Choroid plexus epithelial cell (primary cell): ENCODE measurements around the gene WIPI1.

Source experiments
- DNase-seq: peaks from one replicate; pipeline ENCODE4 v3.0.0-alpha.2; 2010; ENCODE audit warnings: low read depth
- H3K4me3 ChIP-seq: 2 replicates; pipeline ENCODE4 v1.5.1; 2011; ENCODE audit warnings: low read depth, mild to moderate bottlenecking, control low read depth, low read length, moderate library complexity
- TF ChIP-seq, protein P1 (sequence below): conservative IDR thresholded peaks from 2 replicates; pipeline ENCODE4 v1.5.1; 2011; ENCODE audit warnings: low read depth, mild to moderate bottlenecking, control low read depth, inconsistent platforms, low read length, moderate library complexity

The WIPI1 gene

DNA sequence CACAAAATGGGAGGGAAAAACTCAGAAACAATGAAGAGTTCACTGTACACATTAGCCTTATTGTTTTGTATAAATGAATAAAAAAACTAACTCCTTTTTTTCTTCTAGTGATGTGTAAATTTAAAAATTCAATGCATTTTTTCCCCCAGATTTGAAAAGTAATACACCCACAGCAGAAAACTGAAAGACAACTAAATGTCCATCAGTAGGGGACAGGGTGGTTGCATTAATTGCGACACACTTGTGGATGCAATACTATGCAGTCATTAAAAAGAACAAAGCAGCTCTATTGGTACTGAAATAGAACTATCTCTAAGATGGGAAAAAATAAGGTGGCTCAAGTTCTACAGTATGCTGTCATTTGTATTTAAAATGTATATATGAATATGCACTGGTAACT lies 13.7 kb upstream of the WIPI1 start:
- H3K4me3 ChIP-seq: no peak overlapping the region
- no peak for DNase-seq
- TF ChIP-seq, protein P1, sequence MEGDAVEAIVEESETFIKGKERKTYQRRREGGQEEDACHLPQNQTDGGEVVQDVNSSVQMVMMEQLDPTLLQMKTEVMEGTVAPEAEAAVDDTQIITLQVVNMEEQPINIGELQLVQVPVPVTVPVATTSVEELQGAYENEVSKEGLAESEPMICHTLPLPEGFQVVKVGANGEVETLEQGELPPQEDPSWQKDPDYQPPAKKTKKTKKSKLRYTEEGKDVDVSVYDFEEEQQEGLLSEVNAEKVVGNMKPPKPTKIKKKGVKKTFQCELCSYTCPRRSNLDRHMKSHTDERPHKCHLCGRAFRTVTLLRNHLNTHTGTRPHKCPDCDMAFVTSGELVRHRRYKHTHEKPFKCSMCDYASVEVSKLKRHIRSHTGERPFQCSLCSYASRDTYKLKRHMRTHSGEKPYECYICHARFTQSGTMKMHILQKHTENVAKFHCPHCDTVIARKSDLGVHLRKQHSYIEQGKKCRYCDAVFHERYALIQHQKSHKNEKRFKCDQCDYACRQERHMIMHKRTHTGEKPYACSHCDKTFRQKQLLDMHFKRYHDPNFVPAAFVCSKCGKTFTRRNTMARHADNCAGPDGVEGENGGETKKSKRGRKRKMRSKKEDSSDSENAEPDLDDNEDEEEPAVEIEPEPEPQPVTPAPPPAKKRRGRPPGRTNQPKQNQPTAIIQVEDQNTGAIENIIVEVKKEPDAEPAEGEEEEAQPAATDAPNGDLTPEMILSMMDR: no peak

DNA sequence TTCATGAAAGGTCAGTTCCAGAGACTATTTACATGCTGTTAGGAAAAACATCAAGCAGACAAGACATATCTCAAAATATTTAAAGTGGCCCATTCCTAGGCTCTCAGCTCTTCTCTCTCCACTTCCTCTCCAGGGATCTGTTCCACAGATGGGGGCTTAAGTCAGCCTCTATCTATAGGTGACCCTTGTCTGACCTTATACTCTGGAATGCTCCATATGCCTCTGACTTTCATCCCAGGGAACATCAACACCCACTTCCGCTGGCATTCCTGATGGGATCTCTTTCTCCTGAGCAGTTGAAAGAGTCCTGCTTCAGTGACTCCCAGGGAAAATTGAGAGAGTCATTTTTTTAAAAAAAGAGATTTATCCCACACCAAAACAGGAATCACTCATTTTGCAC lies 11.5 kb upstream of the WIPI1 start:
- H3K4me3 ChIP-seq: no peak overlapping the region
- DNase-seq: no peak
- TF ChIP-seq, protein P1: no peak

DNA sequence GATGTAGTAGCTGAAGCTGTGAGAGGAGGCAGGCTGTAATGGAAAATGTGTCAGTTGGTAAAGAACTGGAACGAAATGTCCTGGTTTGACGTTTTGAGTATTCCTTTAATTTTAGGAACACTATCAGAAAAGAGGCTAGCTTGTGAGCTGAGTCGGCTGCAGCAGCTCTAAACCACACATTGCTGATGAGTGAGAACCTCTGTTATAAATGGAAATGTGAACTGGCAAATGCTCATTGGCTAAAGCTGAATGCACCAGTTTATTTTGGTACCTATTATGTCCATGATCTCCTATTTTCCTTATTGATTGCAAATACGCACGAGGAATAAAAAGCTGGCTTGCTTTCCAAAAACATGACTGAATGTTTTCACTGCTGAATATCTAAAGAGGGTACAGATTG lies 11.0 kb upstream of the WIPI1 start:
- H3K4me3 ChIP-seq: no peak overlapping the region
- peak; percentile 69 for DNase-seq
- TF ChIP-seq, protein P1: no peak

DNA sequence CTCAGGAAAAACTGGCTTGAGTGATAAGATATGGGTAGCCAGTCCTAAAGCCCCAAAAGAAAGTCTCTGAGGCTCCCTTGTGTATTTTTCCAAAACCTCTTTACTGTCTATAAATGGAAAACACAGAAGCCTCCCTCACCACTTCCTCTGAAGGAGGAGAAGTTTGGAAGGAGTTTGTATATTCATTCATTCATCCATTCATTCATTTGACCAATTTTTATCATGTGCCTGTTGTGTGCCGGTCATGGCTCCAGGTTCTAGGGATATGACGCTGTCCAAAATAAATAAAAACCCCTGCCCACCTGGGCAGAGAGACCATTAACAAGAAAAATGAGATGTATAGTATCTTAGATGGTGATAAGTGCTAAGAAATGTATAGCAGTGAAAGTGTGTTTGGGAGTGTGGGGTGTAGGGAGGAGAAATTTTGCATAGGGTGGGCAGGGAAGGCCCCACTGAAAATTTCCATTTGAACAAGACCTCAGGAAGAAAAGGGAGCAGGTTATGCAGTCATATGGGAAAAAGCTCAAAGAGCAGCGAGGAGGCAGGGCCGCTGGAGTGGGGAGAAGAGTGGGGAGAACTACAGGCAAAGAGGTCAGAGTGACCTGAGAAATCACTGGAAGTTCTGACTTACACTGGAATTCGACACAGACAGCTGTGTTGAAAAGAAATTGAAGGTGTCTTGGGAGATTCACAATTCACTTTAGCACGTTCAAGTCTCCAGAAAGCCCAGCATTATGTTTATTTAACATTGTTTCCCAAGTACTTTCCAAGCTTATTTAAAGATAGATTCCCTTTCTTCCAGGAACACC lies 6.1 kb upstream of the WIPI1 start:
- DNase-seq: no peak
- TF ChIP-seq, protein P1: no peak
- H3K4me3 ChIP-seq: no peak overlapping the region

DNA sequence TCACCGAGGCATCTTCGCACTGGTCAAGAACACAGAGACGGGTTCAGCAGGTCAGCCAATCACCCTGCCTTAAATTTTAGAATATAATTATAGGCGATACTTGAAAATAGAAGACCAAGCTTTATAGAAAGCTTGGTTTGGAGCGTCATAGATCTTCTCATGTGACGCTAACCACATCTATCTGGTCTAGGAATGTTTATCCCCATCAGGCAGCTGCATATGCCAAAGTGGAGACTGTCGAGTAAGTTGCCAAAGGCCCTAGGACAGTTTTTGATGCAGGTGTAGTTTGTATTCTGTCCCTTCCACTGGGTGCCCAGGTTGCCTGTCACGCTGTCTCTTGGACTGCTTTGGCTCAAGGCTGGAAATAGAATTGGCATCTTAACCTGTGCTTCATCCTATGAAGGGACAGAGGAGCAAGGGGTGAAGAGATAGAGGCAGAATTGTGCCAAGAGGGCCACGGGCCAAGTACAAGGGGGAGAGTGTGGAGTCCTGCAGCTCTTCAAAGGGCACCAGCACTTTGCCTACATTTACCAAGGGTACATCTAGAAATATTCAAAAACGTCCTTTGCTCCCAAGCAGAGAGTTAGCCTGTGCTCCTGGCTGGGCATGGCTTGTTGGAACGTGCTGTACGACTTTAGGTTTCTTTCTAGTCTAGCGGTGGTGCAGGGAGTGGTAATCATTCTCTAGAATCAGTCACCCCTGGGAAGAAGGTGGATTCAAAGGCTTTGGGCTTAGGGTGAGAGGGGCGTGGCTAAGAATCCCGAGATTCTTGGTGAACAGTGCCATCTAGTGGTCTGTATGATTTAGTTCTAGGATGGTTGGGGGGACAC lies 5.3 kb upstream of the WIPI1 start:
- DNase-seq: peak; percentile 91
- no peak overlapping the region for H3K4me3 ChIP-seq
- TF ChIP-seq, protein P1: peak; percentile 78

DNA sequence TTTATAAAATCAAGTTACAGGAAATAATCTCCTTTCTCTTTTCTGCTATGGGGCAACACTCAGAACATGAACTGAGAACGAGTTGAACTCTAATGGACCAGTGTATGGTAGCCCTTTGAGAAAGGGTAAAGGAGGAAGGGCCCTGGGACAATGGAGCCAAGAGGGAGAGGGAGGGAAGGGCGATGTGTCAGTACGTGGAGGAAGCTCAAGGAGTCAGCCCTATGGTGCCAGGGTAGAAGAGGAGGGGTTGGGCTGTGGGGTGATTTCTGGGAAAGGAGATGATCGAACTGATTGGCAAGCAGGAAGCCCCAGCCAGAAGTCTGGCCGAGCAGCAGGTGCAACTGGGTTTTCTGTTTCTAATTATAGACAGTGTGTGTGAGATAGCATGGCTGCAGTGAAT lies 4.3 kb upstream of the WIPI1 start:
- H3K4me3 ChIP-seq: no peak overlapping the region
- no peak for DNase-seq
- TF ChIP-seq, protein P1: no peak

DNA sequence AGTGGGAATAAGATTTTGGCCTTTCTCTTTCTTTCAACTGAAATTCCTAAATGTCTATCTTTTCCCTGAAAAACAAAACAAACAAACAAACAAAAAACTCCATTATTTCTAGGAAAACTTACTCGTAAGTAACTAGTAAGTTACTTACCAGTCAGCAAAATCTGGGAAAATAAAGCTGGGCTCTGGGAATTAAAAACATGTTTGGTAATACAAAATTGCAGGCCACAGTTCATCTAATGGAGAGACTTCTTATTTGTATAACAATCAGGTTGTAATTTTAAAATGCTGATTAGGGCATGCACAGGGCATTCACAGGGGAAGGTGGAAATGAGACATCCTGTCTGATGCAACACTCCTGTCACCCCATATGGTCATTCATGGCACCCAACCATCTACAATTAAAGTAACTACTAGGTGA lies 3.8 kb upstream of the WIPI1 start:
- no peak for DNase-seq
- no peak overlapping the region for H3K4me3 ChIP-seq
- TF ChIP-seq, protein P1: no peak
